Astrocyte (in vitro differentiated cells and primary cell): Measurements from ENCODE around the gene MAST3. TPM values are rescaled to one million over a fixed set of nuclear protein-coding genes. Genes with fewer than 3 reads are reported as not detected.

Experiments used
- DNase-seq: peaks from one replicate; pipeline ENCODE4 v3.0.0-alpha.2; 2010; ENCODE audit warnings: low read depth
- FAIRE-seq: peaks from 2 replicates; lab custom pipeline; 2011; peaks lifted over from hg19 to GRCh38; lab: Jason Lieb, UNC
- H2AFZ ChIP-seq: 2 replicates; pipeline ENCODE4 v1.6.0; 2012; ENCODE audit warnings: low read depth, low read length, inconsistent platforms
- H3K27ac ChIP-seq: 2 replicates; pipeline ENCODE4 v1.5.1; 2011; ENCODE audit warnings: low read depth, low read length, inconsistent platforms
- H3K27me3 ChIP-seq: 2 replicates; pipeline ENCODE4 v1.6.0; 2011; ENCODE audit warnings: low read length, inconsistent platforms; ENCODE audit not compliant: insufficient read depth
- H3K36me3 ChIP-seq: 2 replicates; pipeline ENCODE4 v1.5.1; 2011; ENCODE audit warnings: low read length, inconsistent platforms; ENCODE audit not compliant: insufficient read depth
- H3K4me1 ChIP-seq: 2 replicates; pipeline ENCODE4 v1.5.1; 2011; ENCODE audit warnings: low read length, inconsistent platforms; ENCODE audit not compliant: insufficient read depth
- H3K4me2 ChIP-seq: 2 replicates; pipeline ENCODE4 v1.6.0; 2012; ENCODE audit warnings: low read length, inconsistent platforms
- H3K4me3 ChIP-seq: 2 replicates; pipeline ENCODE4 v1.5.1; 2011; ENCODE audit warnings: low read depth, mild to moderate bottlenecking, low read length, inconsistent platforms; ENCODE audit not compliant: insufficient read depth
- H3K79me2 ChIP-seq: 2 replicates; pipeline ENCODE4 v1.6.0; 2012; ENCODE audit warnings: mild to moderate bottlenecking, low read length, inconsistent platforms; ENCODE audit not compliant: insufficient read depth
- H3K9ac ChIP-seq: 2 replicates; pipeline ENCODE4 v1.6.0; 2012; ENCODE audit warnings: mild to moderate bottlenecking, low read length, inconsistent platforms
- H3K9me3 ChIP-seq: 2 replicates; pipeline ENCODE4 v1.5.1; 2012; ENCODE audit warnings: low read depth, mild to moderate bottlenecking, low read length, inconsistent platforms; ENCODE audit not compliant: insufficient read depth
- H4K20me1 ChIP-seq: 2 replicates; pipeline ENCODE4 v1.6.0; 2012; ENCODE audit warnings: low read length, inconsistent platforms; ENCODE audit not compliant: insufficient read depth
- H3K27ac Mint-ChIP-seq: one replicate; pipeline ENCODE4 v1.8.0; 2021; ENCODE audit warnings: mild to moderate bottlenecking, mixed read lengths; ENCODE audit not compliant: unreplicated experiment
- H3K27me3 Mint-ChIP-seq: one replicate; pipeline ENCODE4 v1.8.0; 2021; ENCODE audit warnings: low read depth, mixed read lengths; ENCODE audit not compliant: unreplicated experiment
- H3K36me3 Mint-ChIP-seq: one replicate; pipeline ENCODE4 v1.8.0; 2021; ENCODE audit warnings: low read depth, mixed read lengths; ENCODE audit not compliant: unreplicated experiment
- H3K4me1 Mint-ChIP-seq: one replicate; pipeline ENCODE4 v1.8.0; 2021; ENCODE audit warnings: low read depth, mixed read lengths; ENCODE audit not compliant: unreplicated experiment
- H3K4me3 Mint-ChIP-seq: one replicate; pipeline ENCODE4 v1.8.0; 2021; ENCODE audit warnings: mild to moderate bottlenecking, moderate library complexity, mixed read lengths; ENCODE audit not compliant: unreplicated experiment
- H3K9me3 Mint-ChIP-seq: one replicate; pipeline ENCODE4 v1.8.0; 2021; ENCODE audit warnings: mild to moderate bottlenecking, mixed read lengths; ENCODE audit not compliant: unreplicated experiment
- EZH2 ChIP-seq: IDR thresholded peaks from 2 replicates; pipeline ENCODE4 v1.6.1; 2012; ENCODE audit warnings: mild to moderate bottlenecking, low read length, inconsistent platforms; ENCODE audit not compliant: insufficient read depth
- total RNA-seq: library from RNA; stranded (reverse); gene quantifications from 2 replicates; pipeline ENCODE4 v1.2.1, GENCODE V29; 2021
- TF ChIP-seq, protein P1 (sequence below): IDR thresholded peaks from 2 replicates; pipeline ENCODE4 v1.5.1; 2011; ENCODE audit warnings: low read depth, mild to moderate bottlenecking, inconsistent platforms, low read length, moderate library complexity; ENCODE audit not compliant: insufficient read depth

MAST3 gene
- total RNA-seq, 1 donor from 2014 or later, result 5.5 TPM

DNA sequence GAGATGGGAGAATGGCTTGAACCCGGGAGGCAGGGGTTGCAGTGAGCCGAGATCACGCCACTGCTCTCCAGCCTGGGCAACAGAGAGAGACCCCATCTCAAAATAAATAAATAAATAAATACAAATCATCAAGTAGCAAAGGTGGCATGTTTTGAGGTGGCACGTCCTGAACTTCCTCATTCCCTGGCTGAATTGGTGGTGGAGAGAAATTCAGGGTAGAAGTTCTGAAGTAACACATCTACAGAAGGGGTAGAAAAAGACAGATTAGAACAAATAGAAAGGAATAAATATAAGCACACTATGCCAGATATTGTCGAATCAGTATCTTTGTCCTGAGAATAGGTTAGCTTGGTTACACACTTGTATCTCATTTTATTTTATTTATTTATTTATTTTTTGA, 82.4 kb downstream of the MAST3 start:
- no peak overlapping the region for H3K27ac Mint-ChIP-seq
- H3K9ac ChIP-seq, result no peak overlapping the region
- H3K36me3 ChIP-seq, result no peaks in the 10 kb centered on the region
- no peaks in the 10 kb centered on the region for H3K79me2 ChIP-seq
- no peaks in the 10 kb centered on the region for H3K27me3 ChIP-seq
- H3K9me3 ChIP-seq, result no peaks in the 10 kb centered on the region
- H3K4me3 ChIP-seq, result no peak overlapping the region
- no peak for TF ChIP-seq EZH2
- TF ChIP-seq, protein P1, sequence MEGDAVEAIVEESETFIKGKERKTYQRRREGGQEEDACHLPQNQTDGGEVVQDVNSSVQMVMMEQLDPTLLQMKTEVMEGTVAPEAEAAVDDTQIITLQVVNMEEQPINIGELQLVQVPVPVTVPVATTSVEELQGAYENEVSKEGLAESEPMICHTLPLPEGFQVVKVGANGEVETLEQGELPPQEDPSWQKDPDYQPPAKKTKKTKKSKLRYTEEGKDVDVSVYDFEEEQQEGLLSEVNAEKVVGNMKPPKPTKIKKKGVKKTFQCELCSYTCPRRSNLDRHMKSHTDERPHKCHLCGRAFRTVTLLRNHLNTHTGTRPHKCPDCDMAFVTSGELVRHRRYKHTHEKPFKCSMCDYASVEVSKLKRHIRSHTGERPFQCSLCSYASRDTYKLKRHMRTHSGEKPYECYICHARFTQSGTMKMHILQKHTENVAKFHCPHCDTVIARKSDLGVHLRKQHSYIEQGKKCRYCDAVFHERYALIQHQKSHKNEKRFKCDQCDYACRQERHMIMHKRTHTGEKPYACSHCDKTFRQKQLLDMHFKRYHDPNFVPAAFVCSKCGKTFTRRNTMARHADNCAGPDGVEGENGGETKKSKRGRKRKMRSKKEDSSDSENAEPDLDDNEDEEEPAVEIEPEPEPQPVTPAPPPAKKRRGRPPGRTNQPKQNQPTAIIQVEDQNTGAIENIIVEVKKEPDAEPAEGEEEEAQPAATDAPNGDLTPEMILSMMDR, result no peak
- H3K27me3 Mint-ChIP-seq, result peaks cover 25% of the 10 kb centered on the region
- DNase-seq (no peak), FAIRE-seq (no peak)
- no peak overlapping the region for H3K4me2 ChIP-seq
- H3K4me1 Mint-ChIP-seq, result no peaks in the 10 kb centered on the region
- no peak overlapping the region for H3K27ac ChIP-seq
- peaks cover 1% of the 10 kb centered on the region for H3K9me3 Mint-ChIP-seq
- H3K36me3 Mint-ChIP-seq, result no peaks in the 10 kb centered on the region
- no peak overlapping the region for H2AFZ ChIP-seq
- no peak overlapping the region for H3K4me3 Mint-ChIP-seq
- H3K4me1 ChIP-seq, result no peaks in the 10 kb centered on the region
- no peaks in the 10 kb centered on the region for H4K20me1 ChIP-seq

DNA sequence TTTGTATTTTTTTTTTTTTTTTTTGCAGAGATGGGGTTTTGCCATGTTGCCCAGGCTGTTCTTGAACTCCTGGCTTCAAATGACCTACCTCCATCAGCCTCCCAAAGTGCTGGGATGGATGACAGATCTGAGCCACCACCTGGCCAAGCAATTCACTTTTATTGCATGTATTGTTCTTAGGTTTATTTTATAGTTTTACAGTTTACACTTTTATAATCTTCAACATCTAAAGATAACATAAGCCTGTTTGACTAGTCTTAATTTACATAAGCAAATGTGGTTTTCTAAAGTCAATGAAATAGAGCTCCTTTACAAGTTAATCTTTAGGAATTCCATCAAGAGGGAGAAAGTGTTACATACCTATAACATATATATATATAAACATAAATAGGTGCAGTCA, 86.0 kb downstream of the MAST3 start:
- no peaks in the 10 kb centered on the region for H3K79me2 ChIP-seq
- H3K4me3 ChIP-seq, result no peak overlapping the region
- H3K9me3 Mint-ChIP-seq, result no peaks in the 10 kb centered on the region
- peaks cover 4% of the 10 kb centered on the region for H3K27me3 Mint-ChIP-seq
- no peaks in the 10 kb centered on the region for H3K9me3 ChIP-seq
- no peaks in the 10 kb centered on the region for H3K4me1 Mint-ChIP-seq
- no peaks in the 10 kb centered on the region for H3K36me3 Mint-ChIP-seq
- H3K4me3 Mint-ChIP-seq, result no peak overlapping the region
- no peak overlapping the region for H3K27ac Mint-ChIP-seq
- H4K20me1 ChIP-seq, result no peaks in the 10 kb centered on the region
- H3K27ac ChIP-seq, result no peak overlapping the region
- H3K9ac ChIP-seq, result no peak overlapping the region
- no peaks in the 10 kb centered on the region for H3K4me1 ChIP-seq
- TF ChIP-seq, protein P1, result no peak
- no peak for TF ChIP-seq EZH2
- no peak overlapping the region for H3K4me2 ChIP-seq
- FAIRE-seq (no peak), DNase-seq (no peak)
- H3K36me3 ChIP-seq, result no peaks in the 10 kb centered on the region
- no peaks in the 10 kb centered on the region for H3K27me3 ChIP-seq
- H2AFZ ChIP-seq, result no peak overlapping the region

DNA sequence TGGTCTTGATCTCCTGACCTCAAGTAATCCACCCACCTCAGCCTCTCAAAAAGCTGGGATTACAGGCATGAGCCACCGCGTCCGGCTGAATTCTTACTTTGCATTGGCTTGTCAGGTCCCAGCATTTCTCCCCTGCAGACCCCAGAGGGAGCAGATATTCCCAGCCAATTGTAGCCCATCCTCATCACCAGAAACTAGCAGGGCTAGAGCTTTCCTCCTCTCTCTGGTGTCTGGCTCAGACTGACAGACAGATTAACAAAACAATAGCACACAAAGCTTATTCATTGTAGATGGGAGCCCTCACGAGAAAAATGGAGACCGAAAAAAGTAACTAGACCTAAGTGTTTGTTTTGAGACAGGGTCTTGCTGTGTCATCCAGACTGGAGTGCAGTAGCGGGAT, 88.0 kb downstream of the MAST3 start:
- no peak for DNase-seq
- Histone ChIP-seq H3K9ac (no peak overlapping the region), H3K9me3 (no peaks in the 10 kb centered on the region), H4K20me1 (no peaks in the 10 kb centered on the region), H3K36me3 (no peaks in the 10 kb centered on the region), H3K27me3 (no peaks in the 10 kb centered on the region), H3K79me2 (no peaks in the 10 kb centered on the region), H3K27ac (no peak overlapping the region), H3K4me2 (no peak overlapping the region), H3K4me3 (no peak overlapping the region), H2AFZ (no peak overlapping the region), H3K4me1 (no peaks in the 10 kb centered on the region)
- FAIRE-seq, result no peak
- Mint-ChIP-seq H3K27ac (no peak overlapping the region), H3K4me1 (no peaks in the 10 kb centered on the region), H3K27me3 (no peaks in the 10 kb centered on the region), H3K4me3 (no peak overlapping the region), H3K36me3 (no peaks in the 10 kb centered on the region), H3K9me3 (no peaks in the 10 kb centered on the region)
- TF ChIP-seq, protein P1, result no peak
